GM19467 (cell line): ENCODE measurements around the gene IQSEC2.

ENCODE experiments used
- ATAC-seq: cut with Tn5 transposase; IDR thresholded peaks from one replicate; pipeline ENCODE4 v1.9.1; 2021; ENCODE audit warnings: mild to moderate bottlenecking, moderate library complexity; ENCODE audit not compliant: unreplicated experiment

The IQSEC2 gene

DNA sequence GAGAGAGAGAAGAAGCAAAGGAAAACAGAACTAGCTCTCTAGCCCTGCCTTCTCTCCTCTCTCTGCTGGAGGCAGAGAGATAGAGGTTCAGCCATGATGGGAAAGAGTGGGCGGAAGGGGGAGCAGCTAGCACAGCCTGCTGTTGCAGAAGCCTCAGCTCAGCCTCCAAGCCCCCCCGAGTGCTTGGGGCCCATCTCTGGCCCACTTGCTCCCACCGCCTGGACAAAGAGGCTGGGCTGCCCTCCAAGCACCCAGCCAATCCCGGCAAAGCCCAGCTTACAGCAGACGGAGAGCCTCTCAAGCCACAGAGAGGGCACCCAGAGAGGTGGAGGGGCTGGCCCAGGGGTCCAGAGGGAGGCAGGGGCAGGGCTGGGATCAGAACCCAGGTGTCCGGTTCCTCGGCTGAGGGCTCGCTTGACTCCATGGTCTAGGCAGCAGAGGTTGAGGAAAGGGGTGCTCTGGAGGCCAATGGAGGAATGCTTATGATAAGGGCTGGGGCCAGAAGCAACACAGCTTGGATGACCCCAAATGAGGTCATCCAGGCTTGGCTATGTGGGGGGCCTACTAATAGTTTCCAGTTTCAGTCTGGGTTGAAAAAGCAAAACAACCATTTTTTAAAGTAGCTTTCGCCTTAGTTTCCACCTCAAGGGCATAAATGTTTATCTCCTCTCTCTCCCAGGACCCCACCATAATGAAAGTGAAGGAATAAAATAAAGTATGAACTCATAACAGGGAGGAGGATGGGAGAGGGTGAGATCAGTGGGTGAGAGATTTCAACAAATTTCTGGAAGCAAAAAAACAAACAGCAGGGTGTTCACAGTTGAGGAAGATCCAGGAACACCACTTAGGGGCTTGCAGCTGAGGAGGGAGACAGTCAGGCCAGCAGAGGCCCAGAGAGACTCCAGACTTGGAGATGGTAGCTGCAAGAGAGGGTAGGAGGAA, 24.9 kb upstream of the IQSEC2 start:
- ATAC-seq: no peak

DNA sequence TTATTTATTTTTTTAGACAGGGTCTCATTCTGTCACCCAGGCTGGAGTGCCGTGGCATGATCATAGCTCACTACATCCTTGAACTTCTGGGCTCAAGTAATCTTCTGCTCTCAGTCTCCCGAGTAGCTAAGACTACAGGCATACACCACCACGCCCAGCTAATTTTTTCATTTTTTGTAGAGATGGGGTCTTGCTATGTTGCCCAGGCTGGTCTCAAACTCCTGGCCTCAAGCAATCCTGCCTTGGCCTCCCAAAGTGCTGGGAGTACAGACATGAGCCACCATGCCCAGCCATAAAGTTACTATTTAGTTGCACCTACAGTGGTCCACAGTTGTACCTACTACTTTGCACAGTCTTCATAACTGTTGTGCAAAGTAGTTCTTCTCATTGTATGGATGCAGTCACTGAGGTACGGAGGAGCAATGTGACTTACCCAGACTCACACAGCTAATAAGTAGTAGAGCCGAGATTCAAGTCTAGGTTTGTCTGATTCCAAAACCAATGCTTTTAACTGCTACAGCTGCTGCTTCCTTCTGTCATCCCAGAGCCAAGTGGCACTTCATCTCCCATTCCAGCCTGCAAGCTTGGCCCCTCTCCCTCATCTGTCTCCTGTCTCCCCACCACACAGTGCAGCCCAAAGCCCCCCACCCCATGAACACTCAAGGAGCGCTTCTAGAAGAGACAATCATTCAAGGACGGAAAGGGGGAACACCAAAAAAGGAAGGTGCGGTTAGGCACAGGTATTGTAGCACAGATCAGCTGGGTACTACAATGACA, 24.0 kb upstream of the IQSEC2 start:
- ATAC-seq: no peak

DNA sequence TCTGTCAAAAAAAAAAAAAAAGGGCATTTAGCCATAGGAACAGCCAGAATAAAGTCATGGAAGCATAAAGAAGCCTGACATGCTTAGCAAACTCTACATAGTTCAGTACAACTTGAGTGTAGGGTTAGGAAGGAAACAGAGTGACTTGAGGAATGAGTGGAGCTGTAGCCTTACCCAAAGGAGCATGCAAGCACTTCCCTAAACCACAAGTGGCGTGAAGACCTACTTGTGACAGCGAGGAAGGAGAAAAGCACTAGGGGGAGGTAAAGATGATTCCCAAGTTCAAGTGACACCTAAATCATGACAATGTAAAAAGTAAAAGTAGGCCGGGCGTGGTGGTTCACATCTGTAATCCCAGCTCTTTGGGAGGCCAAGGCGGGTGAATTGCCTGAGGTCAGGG, 21.8 kb upstream of the IQSEC2 start:
- ATAC-seq: no peak

DNA sequence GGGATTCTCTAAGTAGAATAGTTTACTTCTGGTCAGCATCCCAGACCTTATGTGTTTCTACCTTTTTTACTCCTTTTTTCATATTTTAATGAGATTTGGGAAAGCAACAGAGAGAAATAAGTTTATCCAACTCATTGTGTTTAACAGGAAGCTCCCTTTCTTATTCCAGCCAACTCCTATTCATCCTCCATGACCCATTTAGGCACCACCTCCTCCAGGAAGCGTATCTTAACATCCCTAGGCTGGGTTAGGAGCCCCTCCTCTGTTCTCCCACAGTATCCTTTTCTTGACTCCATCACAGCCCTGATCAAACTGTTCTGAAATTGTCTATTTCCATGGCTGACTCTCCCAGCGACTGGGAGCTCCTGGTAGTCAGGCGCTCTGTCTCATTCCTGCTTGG, 18.8 kb upstream of the IQSEC2 start:
- no peak for ATAC-seq

DNA sequence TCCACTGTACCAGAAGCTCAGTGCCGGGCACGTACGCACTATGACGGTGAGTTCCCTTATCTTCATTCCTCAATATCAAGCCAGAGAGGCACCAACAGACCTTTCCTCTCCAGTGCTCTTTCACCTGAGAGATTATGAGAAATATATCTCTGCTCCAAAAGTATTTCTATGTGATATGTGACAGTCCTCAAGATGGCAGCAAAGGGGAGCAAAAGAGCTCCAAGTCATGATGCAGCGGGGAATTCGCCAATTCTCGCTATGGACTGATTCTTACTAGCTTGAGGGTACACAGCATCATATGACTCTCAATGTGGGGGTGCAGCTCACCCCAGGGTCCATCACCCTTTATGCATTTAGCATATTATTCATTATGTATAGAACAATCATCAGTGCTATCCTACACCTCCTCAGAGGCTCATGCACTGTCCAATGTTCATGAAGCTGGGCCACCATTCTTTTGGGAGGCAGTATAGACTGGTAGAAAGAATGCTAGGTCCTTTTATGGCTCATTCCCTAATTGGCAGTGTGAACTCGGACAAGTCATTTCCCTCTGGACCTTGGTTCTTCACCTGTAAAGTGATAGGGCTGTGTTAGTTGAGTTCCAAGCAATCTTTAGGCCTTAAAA, 12.8 kb upstream of the IQSEC2 start:
- ATAC-seq: no peak

DNA sequence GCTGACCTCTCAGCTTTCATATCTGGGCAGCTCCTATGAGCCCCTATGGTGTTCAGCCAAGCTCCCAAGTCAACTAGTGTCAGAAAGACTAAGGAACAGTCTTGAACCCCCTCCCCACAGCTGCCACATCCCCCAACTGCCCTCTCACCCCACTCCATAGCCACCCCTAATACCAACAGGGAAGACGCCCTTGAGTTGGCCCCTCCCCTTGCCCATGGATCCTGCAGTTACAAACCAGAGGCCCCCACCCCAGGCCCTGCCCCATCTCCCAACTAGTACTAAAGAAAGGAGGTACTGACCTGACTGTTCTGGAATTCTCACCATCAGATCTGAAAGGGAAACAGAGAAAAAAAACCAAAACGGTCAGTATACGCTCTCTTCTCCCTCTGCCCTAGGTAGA, 10.2 kb upstream of the IQSEC2 start:
- no peak for ATAC-seq

DNA sequence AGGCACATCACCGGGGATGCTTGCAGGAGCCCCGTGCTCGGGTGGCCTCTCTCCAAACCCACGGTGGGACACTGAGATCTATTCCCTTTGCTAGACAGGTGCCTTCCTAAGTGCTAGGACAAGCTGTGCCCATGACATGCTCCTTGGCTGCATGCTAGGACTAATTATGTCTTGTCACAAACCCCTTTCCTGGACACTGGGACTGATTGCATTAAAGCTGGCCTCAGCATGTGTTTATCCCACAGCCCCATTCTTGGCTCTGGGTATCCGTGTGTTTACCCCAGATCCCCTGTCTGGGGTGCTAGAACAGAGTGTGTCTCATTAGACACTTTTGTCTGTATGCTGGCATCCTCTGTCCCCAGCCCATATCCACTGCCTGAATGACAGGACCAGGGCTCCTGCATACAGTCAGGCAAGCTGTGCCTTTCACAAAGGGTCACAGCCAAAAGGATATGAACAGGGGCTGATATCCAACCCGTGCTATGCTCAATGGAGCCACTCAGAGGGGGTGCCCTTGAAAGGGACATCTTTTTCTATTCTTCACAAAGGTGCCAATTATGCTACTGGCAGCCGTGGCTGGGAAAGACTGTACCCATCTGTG, 9.2 kb upstream of the IQSEC2 start:
- no peak for ATAC-seq

DNA sequence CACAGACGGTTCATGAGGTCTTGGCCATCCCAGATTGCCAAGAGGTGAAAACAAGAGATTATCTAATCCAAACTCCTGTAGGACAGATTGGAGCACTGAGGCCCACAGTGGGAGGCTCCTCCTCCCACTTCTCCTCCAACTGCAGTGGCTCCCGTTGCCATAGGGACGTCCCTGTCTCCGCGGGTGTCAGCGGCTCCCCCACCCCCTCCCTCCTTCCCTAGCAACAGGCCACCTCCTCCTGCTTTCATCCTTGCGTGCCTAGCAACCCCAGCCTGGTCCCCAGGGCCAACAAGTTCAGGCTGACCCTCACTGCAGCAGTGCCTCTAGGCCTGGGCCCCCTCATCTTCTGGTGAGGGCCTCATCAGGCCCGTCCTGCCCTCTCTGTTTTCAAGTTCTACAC, 6.8 kb upstream of the IQSEC2 start:
- ATAC-seq: no peak

DNA sequence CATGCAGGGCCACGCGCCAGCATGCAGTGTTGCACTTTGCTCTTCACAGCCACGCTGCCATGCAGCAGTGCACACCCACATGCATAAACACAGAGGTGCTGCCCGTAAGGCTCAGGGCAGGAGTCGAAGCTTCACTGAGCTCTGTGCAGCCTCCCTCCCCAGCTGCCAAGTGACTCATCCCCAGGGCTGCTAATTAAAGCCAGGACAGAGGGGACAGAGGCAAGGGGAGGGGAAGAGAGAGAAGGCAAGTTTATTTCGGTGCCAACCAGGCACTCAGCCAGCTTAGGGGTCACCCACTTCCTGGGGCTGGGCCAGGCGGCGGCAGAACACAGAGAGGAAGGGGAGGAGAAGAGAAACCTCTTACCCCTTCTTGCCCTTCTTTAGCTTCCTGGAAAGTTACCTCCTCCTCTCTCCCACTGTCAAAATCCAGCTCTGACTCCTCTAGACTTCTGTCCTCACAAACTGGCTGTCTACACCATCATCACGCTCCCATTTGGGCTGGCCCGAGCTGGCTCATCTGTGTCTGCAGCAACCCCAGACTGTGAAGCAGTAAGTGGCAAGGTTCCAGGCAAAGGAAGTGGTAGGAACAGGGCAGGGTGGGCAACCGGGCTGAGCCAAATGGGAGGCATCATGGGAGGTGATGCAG, 6.2 kb upstream of the IQSEC2 start:
- ATAC-seq: no peak

DNA sequence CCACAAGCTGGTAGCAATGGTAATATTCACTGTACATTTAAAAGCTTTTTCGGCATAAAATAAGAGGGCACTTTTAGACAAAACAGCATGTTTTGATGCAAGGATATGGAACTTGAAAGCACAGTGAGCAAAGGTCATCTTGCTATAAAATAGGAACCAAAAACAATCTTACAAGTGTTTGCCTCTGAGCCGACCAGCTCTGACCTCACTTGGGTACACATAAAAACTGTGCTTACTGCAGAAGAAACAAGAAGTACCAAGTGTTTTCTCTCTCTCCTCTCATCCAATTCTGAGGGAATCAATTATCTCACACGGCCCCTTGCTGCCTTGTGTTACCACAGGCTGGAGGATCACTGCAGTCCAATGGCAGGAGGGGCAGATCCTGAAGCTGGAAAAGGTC, 4.8 kb upstream of the IQSEC2 start:
- no peak for ATAC-seq

DNA sequence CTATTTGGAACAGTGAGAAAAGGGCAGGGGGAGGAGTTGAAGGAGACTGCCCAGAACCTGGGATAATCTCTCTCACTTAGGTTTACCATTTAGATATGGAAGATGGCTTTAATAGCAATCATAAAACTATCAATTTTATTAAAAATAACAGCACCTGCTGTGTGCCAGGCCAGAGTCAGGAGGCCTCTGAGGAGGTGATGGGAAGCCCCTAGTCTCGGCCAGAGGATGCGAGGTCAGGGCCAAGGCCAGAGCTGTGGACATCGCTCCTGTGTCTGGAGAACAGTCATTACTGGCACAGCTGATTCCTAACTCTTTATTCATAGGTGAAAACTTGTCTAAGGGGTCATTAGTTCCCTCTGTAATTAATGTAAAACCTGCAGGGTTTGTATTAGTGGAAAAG, 4.2 kb upstream of the IQSEC2 start:
- no peak for ATAC-seq

DNA sequence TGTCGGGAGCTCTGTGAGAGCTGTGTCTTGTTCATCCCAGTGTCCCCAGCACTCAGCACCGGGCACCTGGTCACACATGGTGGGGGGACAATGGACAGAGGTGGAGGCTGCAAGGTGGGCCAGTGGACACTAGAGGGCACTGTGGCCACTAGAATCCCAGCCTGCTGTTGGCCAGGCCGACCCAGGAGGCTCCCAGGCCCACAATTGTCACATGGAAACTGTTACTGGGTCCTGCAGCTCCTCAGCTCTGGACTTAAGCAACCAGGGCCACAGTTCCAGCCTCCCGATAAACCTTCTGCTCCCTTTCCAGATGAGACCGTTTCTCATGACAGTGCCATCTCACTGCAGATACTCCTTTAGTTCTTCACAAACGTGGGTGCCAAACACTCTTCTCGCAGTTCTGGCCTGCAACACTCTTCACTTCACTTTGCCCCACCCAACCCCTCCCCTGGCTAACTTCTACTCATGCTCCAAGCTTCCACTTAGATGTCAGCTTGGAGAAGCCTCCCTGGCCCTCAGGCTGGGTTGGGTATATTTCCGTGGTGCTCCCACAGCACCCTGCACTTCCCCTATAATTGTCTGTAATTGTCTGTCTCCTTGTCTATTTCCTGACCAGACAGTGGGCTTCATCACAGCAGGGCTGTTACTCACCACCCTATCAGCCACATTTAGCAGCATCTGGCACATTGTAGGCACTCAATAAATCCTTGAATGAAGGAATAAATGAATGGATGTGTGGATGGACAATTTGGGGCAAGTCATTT, 3.5 kb upstream of the IQSEC2 start:
- ATAC-seq: peak; percentile 61

DNA sequence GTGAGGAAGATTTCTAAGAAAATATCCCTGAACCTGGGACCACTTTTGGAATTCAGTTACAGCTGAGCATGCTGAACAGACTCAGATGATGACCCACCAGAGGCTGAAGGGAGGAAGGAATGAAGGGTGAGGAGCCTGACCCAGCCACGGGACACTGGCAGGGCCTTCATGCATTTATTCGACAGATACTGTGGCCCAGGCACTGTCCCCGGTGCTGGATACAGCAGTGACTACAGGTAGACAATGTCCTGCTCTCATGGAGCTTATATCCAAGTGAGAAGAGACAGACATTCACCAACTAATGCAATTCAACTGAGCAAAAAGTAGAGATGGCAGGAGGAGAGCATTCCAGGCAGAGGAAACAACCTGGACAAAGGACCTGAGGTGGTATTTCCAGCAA, 2.2 kb upstream of the IQSEC2 start:
- no peak for ATAC-seq

DNA sequence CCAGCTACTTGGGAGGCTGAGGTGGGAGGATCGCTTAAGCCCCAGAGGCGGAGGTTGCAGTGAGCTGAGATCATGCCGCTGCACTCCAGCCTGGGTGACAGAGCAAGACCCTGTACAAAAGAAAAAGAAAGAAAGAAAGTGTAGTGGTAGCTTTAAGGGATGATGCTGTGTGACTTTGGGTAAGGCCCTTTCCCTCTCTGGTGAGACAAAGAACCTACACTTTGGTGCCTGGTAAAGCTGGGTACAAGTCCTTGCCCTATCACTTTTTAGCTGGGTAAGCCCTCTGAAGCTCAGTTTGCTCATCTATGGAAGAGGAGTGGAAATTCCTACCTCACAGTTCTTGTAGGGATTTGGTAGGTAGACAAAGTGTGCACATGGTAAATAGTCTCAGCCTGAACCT, 1.7 kb upstream of the IQSEC2 start:
- no peak for ATAC-seq

DNA sequence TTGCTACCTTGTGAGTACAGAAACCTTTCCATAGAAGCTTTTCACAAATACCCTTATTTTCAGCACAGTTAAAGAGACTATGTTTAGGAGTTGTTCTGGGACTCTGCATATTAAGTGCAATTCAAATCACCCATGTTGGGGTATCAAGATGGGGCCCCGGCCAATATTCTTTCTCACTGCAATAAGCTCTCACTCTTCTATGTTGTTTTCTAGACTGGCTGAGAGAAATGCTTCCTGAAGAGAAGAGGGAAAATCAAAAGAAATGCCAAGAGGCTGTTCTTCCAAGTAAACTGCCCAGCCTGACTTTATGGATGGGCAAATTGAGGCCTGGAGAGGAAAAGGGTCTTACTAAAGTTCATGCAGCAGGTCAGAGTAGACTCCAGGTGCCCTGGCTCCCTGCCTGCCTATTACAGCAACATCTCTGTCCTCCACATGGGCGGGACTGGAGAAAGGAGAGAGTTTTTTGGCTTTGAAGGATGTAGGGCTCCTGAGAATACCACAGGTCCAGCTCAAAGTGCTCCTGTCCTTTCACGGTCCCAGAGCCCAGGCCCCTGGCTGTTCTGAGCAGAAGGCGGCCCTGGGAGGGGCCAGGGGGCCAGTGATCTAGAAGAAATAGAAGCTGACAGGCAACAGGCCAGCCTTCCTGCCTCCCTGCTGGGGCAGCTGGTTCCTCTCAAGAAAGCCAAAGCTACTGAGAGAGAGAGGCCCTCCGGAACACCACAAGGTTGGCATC, 745 bp upstream of the IQSEC2 start:
- ATAC-seq: no peak

DNA sequence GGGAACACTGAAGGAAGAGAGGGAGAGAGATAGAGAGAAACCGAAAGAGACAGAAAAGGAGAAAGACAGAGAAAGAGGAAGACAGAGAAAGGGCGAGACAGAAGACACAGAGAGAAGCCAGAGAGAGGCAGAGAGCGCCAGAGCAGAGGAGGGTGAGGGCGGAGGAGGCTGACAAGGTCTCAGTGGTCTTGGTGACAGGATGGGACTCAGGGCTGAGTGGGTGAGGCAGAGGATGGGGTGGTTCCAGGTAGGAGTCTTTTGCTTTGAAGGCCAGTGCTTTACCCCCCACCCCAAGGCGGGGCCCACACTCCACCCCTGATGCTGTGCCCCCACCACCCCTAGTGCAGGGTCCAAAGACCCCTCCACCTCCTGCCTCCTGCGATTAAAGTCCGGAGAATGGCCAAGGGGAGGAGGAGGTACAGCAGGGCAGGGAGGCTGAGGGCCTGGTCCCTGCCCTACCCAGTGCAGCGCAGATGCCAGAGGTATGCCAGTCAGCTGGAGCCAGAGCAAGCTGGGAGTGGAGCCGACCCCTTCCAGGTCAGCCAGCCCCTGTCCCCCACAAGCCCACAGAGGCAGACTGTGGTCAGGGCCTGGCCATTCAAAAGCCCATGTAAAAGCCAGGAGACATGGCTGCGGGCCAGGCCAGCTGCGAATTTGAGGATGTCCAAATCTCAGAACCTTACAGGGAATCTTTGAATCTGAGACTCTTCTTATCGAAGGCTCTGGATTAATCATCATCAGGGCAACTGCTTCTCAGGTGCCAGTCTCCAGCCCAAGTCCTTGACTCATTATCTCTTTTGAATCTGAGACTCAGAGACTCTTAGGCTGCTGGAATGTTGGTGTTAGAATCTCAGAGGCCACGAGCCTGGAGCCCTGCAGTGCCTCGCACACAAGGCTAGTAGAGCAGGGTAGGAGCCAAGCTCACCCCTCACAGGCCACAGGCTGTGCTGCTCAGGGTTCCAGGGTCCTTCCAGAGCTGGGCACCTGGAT, 758 bp downstream of the IQSEC2 start:
- ATAC-seq: no peak

DNA sequence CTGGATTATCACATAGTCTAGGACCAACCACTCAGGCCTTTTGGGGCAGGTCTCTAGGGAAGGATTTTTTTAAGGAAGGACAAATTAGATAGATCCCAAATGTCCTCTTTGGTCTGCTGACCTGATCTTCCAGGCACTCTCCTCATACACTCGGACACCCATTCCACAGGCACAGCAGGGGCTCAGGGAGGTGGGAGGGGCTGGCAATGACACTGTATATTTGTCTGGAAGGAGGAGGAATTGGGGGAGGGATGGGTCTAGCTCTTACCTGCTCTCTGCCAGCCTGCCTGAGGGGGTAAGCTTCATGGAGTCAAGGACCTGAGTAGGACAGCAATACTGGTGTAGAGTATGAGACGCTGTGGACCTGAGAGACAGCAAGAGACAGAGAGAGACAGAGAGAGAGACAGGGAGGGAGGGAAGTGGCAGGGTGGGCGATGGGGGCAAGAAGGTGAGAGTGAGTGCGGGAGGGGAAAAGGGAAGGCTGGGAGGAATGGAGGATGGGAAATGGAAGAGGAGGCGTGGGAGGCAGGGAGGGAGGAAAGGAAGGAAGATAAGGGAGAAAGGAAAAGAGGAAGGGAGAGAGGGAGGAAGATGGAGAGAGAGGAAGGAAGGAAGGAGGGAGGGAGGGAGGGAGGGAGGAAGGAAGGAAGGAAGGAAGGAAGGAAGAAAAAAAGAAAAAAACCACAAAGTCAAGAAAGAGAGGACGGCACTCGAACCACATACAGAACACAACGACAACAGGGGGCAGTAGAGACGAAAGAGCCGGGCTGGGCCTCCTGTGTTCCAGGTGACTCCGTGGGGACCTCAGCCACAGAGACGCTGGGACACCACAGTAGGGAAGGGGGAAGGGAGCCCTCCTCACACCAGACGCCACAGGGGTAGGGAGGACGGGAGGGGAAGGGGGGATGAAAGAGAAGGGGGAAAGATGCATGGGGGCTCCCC, 1.8 kb downstream of the IQSEC2 start:
- ATAC-seq: no peak
